Tibial nerve (tissue), 3 donors: ENCODE data around the gene SLC22A25.

ENCODE experiments used
- CTCF ChIP-seq, 5 experiments: fragments of 200-600 bp in 3 of 5; fragments of 450-650 bp in 2 of 5; sonication (generic) in 3 of 5; IDR thresholded peaks; one replicate each; pipeline ENCODE4 v1.5.1; 2016 to 2019; ENCODE audit warnings: antibody characterized with exemption in 5 of 5, mild to moderate bottlenecking in 3 of 5, moderate library complexity in 2 of 5
- POLR2A ChIP-seq, 2 donors: fragments of 450-650 bp; IDR thresholded peaks; one replicate each; pipeline ENCODE4 v1.6.1; 2017; ENCODE audit warnings: antibody characterized with exemption in 2 of 2, mild to moderate bottlenecking in 2 of 2, moderate library complexity in 2 of 2

- TF ChIP-seq POLR2A (IDR thresholded peaks at IDR 0.05) (no peak), CTCF (IDR thresholded peaks at IDR 0.05) (no peak)
Observed at GRCh38 chr11:63280920-63281319, 37.5 kb upstream of the SLC22A25 start.
